Tibial nerve (tissue), 4 donors: ENCODE measurements around the gene PHF19.

ENCODE experiments used
- EP300 ChIP-seq, 2 donors: sonication (generic); formaldehyde crosslinking; IDR thresholded peaks; one replicate each; pipeline ENCODE4 v1.6.1; 2017; ENCODE audit warnings: antibody characterized with exemption in 2 of 2, mild to moderate bottlenecking in 1 of 2
- TF ChIP-seq, protein P1 (sequence below), 5 experiments: fragments of 200-600 bp in 3 of 5; fragments of 450-650 bp in 2 of 5; sonication (generic) in 3 of 5; IDR thresholded peaks; one replicate each; pipeline ENCODE4 v1.5.1; 2016 to 2019; ENCODE audit warnings: antibody characterized with exemption in 5 of 5, mild to moderate bottlenecking in 3 of 5, moderate library complexity in 2 of 5

DNA sequence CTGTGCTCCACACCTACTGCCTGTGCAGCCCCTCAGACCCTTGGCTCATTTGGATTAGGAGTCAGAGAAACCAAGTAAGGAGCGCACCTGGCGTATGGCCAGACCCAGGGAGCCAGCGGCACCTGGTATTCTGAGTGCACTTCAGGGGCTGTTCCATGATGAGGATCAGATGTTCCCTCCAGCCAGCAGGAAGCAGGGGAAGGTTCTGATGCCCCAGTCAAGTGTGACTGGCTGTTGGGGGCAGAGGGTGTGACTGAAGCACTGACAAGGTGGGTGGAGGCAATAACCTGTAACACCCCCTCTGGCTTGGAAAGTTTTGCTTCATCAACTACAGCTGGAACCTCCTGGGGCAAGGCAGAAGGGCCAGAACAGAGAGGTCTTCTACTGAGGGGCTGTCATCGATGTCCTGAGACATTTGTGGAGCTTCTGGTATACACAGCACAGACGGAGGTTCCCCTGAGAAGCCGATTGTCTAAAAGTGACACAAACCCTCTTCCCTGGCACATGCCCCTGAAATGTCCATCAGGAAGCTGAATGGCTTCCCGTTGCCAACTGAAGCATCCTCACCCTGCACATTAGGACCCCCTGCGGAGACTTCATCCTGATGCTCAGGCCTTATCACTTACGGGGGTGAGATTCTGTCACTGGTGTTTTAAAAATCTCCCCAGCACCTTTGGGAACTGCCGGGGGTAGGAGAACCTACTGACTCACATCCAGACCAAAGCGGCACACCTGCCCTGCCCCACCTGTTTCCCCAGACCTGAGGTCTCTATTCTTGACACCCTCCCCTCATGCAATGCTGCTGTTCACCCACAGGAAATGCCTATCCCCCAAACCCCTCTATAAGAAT lies 28.6 kb upstream of the PHF19 start:
- TF ChIP-seq, protein P1, sequence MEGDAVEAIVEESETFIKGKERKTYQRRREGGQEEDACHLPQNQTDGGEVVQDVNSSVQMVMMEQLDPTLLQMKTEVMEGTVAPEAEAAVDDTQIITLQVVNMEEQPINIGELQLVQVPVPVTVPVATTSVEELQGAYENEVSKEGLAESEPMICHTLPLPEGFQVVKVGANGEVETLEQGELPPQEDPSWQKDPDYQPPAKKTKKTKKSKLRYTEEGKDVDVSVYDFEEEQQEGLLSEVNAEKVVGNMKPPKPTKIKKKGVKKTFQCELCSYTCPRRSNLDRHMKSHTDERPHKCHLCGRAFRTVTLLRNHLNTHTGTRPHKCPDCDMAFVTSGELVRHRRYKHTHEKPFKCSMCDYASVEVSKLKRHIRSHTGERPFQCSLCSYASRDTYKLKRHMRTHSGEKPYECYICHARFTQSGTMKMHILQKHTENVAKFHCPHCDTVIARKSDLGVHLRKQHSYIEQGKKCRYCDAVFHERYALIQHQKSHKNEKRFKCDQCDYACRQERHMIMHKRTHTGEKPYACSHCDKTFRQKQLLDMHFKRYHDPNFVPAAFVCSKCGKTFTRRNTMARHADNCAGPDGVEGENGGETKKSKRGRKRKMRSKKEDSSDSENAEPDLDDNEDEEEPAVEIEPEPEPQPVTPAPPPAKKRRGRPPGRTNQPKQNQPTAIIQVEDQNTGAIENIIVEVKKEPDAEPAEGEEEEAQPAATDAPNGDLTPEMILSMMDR (IDR thresholded peaks at IDR 0.05), result no peak
- TF ChIP-seq EP300 (IDR thresholded peaks at IDR 0.05), result no peak
